COR-L47 (cell line): ENCODE data around the gene PARP8.
"Not testable (repeated sequence)": the region's sequence is repeated elsewhere in the genome, so short reads cannot be mapped to it uniquely, and the experiment has no call there.

Experiments
- DNase-seq: peaks from one replicate; lab custom pipeline; 2025; lab: John Stamatoyannopoulos, UW

The PARP8 gene

DNA sequence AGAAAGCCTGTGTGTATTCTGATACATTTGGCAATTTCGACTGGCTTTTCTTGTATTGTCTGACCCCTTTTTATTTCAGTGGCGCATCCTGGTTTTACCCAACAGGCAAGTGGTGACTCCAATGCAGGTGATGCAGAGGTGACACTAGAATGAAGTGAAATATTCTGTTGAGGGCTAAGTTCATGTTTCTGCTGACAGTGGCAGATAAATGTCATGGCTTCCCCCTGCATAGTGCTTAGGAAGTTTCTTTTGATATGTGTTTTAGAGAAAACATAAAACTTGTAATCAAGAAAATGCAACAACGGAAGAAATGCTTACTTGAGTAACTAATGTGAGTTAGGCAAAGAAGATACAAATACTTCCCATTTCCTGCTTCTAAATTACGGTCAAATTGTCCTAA lies 13.1 kb downstream of the PARP8 start:
- DNase-seq, result not testable (repeated sequence)

GRCh38 chr5:50684721-50685120 lies 18.3 kb downstream of the PARP8 start:
- no peak for DNase-seq

DNA sequence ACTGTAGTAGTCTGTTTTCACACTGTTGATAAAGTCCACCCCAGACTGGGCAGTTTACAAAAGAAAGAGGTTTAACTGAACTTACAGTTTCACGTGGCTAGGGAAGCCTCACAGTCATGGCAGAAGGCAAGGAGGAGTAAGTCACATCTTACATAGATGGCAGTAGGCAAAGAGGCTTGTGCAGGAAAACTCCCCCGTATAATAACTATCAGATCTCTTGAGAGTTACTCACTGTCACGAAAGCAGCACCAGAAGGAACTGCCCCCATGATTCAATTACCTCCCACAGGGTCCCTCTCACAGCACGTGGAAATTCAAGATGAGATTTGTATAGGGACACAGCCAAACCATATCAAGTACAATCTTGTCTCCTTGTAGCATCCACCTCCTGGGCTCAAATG lies 21.1 kb downstream of the PARP8 start:
- DNase-seq, result no peak

- DNase-seq, result no peak
Measured at GRCh38 chr5:50691399-50692016, 25.1 kb downstream of the PARP8 start.

DNA sequence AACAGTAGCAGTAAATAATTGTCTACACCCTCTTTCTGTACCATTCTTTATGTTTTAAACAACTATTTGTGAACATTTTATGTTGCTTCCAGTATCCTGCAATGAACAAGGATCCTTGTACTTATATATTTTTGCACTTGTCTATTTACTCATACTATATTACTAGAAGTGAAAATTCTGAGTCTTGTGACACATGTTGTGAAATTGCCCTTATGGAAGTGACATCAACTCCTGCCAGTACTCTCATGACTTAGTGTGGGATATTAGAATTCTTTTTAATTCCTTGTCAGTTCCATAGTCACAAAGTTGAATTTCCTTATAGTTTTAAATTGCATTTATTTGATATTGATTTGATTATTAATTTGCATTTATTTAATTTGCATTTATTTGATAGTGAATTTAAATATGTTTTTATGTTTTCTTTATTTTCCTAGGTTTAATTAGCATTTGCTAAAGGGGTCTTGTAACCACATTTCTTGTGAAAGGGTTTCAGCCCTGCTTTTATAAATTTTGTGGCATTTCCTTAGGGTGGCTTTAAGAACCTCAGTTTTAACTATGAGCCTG lies 27.7 kb downstream of the PARP8 start:
- no peak for DNase-seq

- not testable (repeated sequence) for DNase-seq
Measured at GRCh38 chr5:50694626-50695025, 28.2 kb downstream of the PARP8 start.

- DNase-seq, result no peak
Measured at GRCh38 chr5:50697739-50698138, 31.3 kb downstream of the PARP8 start.

DNA sequence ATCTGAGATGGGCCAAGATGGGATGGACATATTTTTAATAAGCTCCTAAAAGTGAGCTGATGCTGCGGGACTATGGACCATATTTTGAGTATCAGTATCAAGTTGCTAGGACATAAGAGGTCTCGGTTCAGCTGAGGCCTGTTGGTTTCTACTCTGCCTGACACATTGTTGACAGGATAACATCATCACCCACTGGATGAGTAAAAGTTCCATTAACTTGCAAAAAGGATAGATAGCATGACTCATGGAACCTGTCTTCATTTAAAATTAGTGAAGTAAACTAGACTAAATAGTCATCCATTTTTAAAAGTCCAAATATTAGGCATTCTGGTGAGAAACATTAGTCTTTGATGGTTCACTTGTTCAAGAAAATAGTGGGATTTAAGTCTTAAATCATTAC lies 33.3 kb downstream of the PARP8 start:
- DNase-seq, result no peak

GRCh38 chr5:50700706-50701105 lies 34.3 kb downstream of the PARP8 start:
- no peak for DNase-seq

GRCh38 chr5:50702615-50703366 lies 36.4 kb downstream of the PARP8 start:
- DNase-seq, result no peak

- no peak for DNase-seq
Measured at GRCh38 chr5:50703367-50703666, 36.9 kb downstream of the PARP8 start.

DNA sequence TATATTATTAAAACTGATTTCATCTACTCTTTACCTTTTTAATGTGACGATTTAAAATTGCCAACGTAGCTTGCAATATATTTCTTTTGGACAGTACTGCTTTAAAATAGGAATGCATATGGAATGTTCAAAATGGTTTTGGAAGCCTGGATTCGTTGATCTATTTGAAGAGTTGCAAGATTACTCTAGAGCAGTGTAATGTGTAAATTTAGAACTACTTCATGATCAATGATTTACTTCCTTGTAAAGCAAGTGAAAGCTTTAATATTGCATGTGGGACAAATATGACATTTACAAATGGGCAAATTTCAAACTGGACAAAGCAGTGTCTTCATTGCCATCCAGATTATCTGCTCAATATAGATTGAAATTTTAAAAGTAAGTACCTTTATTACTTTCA lies 38.3 kb downstream of the PARP8 start:
- DNase-seq, result no peak

GRCh38 chr5:50709471-50709870 lies 43.0 kb downstream of the PARP8 start:
- DNase-seq, result no peak

- DNase-seq, result no peak
Measured at GRCh38 chr5:50710838-50711237, 44.4 kb downstream of the PARP8 start.

GRCh38 chr5:50711280-50711679 lies 44.8 kb downstream of the PARP8 start:
- no peak for DNase-seq

DNA sequence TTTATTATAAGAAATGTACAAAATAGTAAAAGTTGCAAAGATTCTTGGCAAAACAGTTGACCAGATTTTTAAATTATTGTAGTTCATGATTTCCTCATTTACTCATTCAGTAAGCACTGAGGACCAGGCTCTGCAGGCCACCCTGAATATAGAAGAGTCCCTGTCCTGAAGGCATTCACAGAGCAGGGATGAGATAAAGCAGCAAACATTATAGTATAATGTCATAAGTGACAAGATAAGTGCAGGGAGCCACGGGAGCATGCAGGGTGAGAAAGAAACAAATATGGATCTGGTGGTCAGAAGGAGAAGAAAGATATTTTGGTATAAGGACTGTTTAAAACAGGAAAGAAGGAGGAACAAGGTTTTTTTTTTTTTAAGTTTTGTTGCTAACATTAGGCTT lies 46.0 kb downstream of the PARP8 start:
- no peak for DNase-seq

DNA sequence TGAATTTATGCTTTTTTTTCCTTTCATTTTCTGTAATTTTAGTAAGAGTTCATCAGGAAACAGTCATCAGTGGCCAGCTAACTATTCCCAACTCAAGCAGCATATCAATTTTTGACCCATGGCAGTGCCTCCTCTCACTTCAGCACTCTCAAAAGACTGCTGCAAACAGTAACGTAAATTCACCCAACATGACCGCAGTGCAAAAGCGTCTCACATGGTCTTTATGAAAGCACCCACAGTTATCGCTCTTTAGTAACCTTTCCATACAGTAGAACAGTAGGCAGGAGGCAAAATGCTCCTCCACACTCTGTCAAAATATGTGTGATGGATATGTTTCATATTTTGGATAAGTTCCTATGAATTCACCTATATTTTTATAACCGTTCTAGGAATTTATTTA lies 48.6 kb downstream of the PARP8 start:
- no peak for DNase-seq

GRCh38 chr5:50716134-50716533 lies 49.7 kb downstream of the PARP8 start:
- DNase-seq, result no peak

GRCh38 chr5:50717651-50718050 lies 51.2 kb downstream of the PARP8 start:
- no peak for DNase-seq

DNA sequence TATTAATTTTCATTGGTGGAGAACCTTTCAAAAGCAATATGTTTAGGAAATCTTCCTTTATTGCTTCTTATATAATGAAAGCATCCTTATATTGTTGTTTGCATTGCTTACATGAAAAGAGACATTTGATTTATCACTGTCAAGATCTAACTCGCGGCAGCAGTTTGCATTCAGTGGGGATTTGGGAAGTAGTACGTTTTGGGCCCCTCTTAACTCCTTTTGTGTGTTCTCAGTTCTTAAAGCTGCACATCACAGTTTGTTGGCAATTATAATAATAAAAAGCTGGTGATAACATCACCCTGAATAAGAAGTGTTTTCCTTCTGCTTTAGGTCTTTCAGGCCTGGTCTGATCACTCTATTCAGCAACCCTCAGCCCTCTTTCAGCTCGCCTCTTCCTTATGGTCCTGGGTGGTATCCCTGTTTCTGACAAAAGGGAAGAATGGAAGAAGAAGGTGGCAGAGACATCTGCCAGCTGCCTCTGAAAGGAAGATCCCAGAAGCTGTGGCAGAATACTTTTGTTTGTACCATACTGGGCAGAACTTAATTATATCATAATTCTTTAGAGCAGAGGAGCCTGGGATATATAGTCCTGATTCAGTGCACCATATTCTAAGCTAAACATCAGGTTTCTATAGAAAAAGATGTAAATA lies 53.7 kb downstream of the PARP8 start:
- no peak for DNase-seq

GRCh38 chr5:50722223-50722622 lies 55.8 kb downstream of the PARP8 start:
- DNase-seq, result no peak

DNA sequence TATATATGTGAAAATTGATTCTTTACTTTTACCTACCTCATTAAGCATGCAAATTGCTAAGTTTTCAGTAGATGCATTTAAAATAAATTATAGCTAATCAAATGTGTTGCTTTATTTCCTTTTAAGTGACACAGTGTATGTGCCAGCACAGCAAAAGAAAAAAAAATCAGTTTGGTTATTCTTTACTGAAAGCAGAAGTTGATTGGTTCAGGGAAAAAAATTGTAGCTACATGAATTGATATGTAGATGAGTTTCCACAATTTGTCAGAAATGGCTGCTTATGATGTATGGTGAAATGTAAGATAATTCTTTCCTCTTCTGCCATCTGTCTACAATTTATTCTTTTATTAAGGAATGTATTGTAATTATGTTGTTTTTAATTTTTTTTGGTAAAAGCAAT lies 57.8 kb downstream of the PARP8 start:
- DNase-seq, result no peak

- DNase-seq, result no peak
Measured at GRCh38 chr5:50725800-50726474, 59.5 kb downstream of the PARP8 start.
